ENCODE measurements around the gene OXT. TPM values are rescaled to one million over a fixed set of nuclear protein-coding genes. Genes with fewer than 3 reads are reported as not detected.
"Not testable (repeated sequence)": the region's sequence is repeated elsewhere in the genome, so short reads cannot be mapped to it uniquely, and the experiment has no call there.

The OXT gene
- total RNA-seq, 1 experiment from 2014 or later: not detected

DNA sequence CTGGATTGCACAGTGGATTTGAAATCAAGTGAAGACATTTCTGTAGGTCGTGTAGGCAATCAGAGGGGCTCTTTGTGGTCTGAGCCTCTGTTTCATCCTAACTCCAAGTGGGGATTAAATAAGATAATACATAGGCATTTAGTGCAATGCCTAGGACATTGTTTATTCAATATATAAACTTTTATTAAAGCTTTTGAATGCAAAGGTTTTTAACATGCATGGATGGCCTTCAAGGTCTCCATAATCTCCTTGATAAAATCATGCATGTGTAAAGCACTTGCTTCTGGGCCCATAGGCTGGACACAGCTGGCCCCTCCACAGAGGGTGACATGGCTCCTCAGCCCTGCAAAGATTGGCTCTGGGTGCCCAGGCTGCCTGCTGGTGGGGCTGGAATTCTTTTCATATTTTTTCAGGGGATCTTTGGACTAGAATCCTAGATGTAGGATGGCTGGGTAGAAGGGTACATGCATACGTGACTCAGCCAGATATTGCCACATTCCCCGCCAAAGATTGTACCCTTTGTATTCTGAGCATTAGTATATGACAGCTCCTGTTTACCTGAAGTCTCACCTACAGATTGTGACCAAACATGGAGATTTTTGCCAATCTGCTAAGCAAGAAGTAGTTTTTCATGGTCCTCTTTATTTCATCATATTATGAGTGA lies 32.1 kb downstream of the OXT start:
- in situ Hi-C loops (cut with HindIII; ENCODE audit: low pct_unique_long_range_greater_than_20kb, low sequenced_read_pairs): no loop called here
- DNase-seq (ENCODE audit: low read depth): no peak

DNA sequence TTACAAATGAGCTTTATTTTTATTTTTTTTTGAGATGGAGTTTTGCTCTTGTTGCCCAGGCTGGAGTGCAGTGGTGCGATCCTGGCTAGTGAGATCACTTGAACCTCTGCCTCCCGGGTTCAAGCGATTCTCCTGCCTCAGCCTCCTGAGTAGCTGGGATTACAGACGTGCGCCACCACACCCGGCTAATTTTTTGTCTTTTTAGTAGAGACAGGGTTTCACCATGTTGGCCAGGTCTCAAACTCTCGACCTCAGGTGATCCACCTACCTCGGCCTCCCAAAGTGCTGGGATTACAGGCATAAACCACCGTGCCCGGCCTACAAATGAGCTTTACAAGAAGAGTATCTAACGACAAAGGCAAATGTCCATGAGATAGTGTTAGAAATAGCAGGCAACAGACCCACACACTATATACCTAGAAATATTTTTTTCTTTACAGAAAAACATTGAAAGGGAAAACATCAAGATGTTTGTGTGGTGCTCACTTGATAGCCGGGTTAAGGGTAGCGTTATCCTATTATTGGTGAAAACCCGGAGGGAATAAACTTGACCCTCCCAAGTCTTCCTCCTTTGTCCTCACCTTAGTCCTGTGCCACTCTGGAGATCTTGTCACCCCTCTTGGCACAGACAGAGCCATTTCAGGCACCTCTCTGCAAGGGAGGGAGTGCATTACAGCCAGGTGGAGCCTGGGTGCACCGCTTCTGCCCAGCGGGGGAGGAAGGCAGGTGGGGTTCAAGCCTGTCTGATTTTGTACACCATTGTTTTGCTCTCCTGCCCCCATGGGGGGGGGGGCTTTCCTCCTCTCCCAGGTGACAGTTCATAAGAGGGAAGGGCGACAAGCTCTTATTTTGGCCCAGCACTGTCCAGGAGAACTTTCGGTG lies 34.1 kb downstream of the OXT start:
- DNase-seq (ENCODE audit: low read depth): no peak
- in situ Hi-C loops (cut with HindIII; ENCODE audit: low pct_unique_long_range_greater_than_20kb, low sequenced_read_pairs): no loop called here

DNA sequence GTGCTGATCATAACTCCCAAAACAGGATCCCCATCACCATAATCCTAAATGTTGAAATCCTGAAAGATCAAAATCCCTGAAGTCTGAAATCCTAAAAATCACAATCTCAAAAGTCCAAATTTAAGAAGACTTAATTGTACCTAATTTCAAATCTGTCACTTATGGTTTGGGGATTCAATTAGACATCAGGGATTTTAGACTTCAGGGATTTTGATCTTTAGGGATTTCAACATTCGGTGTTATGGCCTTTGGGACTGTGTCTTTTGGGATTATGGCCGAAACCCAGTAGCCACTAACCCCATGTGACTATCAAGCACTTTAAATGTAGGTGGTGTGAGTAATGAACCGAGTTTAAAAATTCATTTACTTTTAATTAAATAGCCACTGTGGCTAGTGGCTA lies 34.8 kb downstream of the OXT start:
- in situ Hi-C loops (cut with HindIII; ENCODE audit: low pct_unique_long_range_greater_than_20kb, low sequenced_read_pairs): no loop called here
- DNase-seq (ENCODE audit: low read depth): no peak

DNA sequence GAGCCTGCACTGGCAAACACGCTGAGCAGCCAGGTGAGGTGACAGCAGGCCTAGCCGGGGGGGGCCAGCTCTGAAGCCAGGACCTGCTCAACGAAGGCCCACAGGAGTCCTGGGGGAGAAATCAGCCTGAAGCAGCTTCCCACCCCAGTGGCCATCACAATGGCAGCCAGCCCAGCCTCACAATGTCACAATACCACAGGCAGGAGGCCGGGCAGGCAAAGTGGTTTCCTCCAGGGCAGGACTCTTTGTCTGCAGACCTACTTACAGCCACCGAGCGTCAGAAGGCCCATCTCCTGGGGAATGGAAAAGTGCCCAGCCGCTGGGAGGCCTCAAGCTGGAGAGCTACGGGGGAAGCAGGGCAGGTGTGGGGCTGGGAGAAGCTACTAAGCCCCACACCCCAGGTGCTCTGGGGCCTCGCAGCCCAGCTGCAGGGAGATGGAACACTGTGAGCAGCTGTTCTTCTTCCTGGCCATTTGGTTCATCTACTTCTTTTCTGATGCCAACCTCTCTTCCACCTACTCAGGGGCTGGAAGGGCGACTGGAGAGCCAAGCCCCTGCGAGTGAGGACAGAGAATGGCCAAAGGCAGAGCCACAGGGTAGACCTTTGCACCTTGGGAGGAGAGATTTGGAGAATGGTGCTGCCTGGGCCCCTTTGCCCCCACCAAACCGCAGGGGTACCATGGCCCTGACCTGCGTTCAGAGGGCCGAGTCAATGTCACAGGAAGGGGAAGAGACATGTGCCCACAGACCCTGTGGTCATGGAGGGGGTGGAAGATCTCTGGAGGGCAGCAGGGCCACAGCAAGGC lies 35.4 kb downstream of the OXT start:
- no peak for DNase-seq (ENCODE audit: low read depth)
- in situ Hi-C loops (cut with HindIII; ENCODE audit: low pct_unique_long_range_greater_than_20kb, low sequenced_read_pairs): no loop called here

DNA sequence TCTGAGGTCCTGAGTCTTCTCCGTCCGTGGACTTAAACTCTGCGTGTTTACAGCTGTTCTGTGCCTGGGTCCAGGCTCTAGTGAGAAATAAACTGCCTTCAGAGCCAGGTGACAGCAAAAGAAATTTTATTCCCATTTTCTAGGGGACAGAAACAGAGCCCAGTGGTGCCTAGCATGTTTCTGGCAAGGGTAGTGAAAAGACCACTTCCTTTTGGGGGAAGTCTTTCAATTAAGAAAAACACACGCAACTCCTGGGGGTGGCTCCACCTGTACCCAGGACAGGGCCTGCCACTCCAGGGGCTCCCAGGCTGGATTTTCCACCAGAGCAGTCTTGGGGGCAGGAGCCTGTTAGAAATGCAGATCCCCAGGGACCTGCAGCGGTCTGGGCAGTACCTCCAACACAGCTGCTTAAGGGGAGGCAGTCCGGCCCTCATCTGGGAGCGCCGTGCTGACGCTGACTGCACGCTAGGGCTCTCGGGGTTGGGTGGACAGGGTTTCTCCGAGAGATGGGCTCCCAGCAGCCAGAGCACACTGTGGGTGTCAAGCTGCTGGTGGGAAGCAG lies 36.1 kb downstream of the OXT start:
- DNase-seq (ENCODE audit: low read depth): no peak
- in situ Hi-C loops (cut with HindIII; ENCODE audit: low pct_unique_long_range_greater_than_20kb, low sequenced_read_pairs): no loop called here

DNA sequence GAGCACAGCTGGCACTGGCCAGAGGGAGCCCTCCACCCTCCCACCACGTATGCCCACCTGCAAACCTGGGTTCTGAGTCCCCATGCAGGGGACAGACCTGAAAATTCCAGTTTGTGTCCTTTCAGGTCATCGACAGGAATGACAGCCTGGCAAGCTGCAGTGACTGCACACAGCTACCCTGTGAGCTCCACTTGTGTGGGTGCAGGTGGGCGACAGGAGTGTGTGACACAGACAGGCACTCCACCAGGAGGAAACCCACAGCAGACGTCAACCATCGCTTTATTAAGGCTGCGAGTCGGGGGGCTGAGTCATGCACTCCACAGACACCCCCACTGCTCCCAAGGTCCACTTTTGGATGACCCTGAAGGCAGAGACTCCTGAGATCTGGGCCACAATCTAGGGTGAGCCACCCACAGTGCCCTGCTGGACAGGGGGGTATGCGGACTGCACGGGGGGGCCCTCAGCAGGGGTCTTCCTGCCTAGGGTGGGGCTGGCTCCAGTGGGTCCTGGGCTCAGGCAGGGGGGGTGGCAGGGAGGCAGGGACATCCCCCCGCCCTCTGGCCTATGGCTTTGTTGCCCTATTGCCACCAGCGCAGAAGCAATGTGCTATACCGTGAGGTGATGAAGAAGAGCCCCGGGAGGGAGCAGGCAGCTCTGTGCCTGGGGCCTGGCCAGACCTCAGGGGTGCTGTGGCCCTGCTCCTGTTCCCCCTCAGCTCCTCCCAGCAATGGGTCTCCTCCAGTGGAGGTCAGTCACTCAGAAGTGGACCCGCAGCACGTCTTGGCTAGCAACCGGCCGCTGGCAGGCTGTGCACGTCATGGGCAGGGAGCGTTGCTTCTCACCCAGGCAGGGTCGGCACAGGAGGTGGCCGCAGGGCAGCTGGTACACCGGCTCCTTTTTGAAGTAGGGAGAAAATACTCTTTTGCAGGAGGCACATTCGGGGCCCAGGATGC lies 38.2 kb downstream of the OXT start:
- in situ Hi-C loops (cut with HindIII; ENCODE audit: low pct_unique_long_range_greater_than_20kb, low sequenced_read_pairs): no loop called here
- DNase-seq (ENCODE audit: low read depth): no peak

DNA sequence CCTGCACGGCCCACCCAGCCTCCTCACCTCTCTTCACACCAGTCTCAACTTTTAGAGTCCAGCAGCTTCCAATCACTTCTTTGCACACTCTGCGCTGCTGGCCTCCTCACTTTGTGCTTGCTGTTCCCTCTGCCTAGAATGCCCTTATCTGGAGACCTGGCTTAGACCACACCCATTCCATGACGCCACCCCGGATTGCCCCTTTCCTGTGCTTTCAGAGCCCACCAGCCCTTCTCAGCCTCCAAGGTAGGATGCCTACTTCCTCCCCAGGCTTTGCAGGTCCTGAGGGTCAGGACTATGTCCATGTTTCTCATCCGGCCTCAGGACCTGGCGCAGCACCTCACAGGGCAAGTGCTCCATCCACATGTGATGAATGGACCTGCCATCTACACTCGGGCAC lies 40.1 kb downstream of the OXT start:
- no peak for DNase-seq (ENCODE audit: low read depth)
- in situ Hi-C loops (cut with HindIII; ENCODE audit: low pct_unique_long_range_greater_than_20kb, low sequenced_read_pairs): no loop called here

DNA sequence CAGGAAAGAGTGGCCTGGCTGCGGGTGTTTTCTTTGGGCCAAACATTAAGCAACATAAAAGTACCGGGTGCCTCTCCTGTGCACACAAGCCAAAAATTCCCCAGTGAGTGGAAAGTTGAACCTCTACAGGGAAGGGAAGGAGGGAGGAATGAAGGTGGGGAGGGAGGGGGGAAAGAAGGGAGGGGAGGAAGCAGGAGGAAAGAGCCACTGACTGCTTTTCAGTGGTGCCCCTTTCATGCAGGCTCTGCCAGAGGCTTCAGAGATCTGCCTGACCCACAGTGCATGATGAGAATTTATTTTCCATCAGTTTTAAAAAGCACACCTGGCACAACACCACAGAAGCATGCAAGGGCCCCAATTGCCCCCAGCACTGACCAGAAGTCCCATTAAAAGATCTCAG lies 40.6 kb downstream of the OXT start:
- no peak for DNase-seq (ENCODE audit: low read depth)
- in situ Hi-C loops (cut with HindIII; ENCODE audit: low pct_unique_long_range_greater_than_20kb, low sequenced_read_pairs): no loop called here

DNA sequence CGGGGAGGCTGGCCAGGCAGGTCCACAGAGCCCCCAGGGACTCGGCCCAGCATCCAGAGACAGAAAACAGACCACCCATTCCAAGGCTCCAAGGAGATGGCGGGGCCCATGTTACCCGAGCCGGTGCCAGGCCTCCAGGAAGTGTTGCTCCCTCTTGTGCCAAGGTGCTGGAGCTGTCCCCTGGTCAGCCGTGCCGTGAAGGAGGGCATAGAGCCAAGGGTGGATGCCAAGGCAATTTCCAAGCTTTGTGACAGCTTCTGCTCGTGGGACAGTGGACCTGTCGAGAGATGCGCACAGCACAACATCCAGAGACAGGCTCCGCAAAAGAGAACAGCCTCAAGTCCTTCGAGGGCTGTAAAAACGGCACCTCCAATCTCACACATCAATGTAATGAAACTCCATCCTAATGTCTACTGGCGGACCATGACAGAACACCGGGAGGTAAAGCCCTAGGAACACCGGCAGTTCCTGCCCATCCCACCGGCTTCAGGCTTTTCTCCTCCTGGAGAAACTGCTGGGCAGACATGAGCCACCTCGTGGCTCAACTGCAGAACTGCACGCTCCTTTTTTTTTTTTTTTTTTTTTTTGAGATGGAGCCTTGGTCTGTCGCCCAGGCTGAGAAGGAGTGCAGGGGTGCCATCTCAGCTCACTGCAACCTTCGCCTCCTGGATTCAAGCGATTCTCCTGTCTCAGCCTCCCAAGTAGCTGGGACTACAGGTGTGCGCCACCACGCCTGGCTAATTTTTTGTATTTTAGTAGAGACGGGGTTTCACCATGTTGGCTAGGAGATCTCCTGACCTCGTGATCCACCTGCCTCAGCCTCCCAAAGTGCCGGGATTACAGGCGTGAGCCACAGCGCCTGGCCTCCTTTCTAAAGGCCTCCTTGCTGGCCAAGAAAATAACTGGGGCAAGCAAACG lies 44.0 kb downstream of the OXT start:
- in situ Hi-C loops (cut with HindIII; ENCODE audit: low pct_unique_long_range_greater_than_20kb, low sequenced_read_pairs): no loop called here

DNA sequence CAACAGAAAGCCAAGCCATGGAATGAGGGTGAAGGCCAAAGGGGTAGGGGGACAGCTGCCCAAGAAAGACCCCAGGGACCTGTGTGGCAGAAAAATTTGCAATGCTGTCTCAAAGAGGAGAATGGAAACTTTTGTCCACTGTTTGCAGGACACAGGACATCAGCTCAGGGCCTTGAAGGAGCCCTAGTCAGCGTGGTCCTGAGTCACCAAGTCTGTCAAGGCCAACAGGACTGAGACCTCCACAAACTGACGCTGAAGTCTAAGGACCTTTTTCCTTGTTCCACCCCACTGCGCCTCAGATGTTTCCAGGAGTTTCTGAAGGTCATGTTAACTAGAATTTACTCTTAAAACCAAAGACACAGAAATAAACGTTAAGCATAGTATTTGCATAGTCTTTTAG lies 44.9 kb downstream of the OXT start:
- in situ Hi-C loops (cut with HindIII; ENCODE audit: low pct_unique_long_range_greater_than_20kb, low sequenced_read_pairs): no loop called here
- DNase-seq (ENCODE audit: low read depth): no peak

More for the DNA sequence above, 44.0 kb downstream of the OXT start:
- DNase-seq (ENCODE audit: low read depth): peak; percentile 73

DNA sequence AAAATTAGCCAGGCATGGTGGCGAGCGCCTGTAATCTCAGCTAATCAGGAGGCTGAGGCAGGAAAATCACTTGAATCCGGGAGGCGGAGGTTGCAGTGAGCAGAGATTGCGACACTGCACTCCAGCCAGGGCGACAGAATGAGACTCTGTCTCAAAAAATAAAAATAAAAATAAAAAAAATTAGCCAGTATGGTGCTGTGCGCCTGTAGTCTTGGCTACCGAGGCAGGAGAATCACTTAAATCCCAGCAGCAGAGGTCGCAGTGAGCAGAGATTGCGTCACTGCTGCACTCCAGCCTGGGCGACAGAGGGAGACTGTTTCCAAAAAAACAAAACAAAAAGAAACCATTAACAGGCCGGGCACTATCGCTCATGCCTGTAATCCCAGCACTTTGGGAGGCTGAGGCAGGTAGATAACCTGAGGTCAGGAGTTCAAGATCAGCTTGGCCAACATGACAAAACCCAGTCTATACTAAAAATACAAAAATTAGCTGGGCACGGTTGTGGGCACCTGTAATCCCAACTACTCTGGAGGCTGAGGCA lies 46.5 kb downstream of the OXT start:
- in situ Hi-C loops (cut with HindIII; ENCODE audit: low pct_unique_long_range_greater_than_20kb, low sequenced_read_pairs): not testable (repeated sequence)
- DNase-seq (ENCODE audit: low read depth): peak; percentile 86

DNA sequence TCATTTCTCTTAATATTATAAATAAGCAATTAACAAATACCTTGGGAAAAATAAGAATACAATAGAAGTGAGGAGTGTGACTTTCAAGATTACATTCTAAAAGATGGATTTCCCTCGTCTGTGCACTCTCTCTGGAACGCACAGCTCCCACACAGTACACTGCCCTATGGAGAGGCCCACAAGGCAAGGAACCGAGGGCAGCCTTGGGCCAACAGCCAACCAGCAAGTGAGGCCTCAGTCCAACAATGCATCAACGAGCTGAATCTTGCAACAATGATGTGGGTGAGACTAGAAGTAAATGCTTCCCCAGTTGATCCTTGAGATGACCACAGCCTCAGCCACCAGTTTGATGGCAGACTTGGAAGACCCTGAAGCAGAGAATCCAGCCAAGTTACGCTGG lies 47.6 kb downstream of the OXT start:
- DNase-seq (ENCODE audit: low read depth): no peak
- in situ Hi-C loops (cut with HindIII; ENCODE audit: low pct_unique_long_range_greater_than_20kb, low sequenced_read_pairs): no loop called here

DNA sequence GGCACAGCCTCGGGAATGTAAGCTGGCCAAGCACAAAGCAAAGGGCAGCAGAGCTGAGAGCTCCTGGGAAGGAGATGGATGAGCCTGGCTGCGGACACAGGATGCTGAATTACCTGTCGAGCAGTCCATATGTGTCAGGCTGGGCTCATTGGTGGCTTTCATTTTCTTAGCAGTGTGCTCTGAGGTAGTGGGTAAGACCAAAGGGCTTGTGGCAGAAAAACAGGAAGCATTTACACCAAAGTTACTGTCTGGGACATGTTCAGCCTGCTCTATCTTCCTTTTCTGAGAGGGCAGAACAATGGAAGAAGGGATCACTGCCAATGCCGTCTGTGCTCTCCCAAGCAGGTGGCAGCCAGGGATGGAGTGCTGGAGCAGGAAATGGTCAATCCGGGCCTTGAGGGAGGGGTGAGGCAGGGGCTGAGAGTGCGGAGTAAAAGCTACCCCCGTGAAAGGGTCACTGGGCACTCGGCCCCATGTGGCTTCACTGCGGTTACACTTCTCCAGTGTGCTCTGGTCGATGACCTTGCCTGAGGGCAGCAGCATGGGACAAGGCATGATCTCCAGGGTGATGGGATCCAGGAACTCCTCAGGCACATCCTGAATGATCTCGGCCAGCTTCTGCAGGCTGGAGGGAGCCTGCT lies 50.0 kb downstream of the OXT start:
- in situ Hi-C loops (cut with HindIII; ENCODE audit: low pct_unique_long_range_greater_than_20kb, low sequenced_read_pairs): no loop called here
- DNase-seq (ENCODE audit: low read depth): no peak

Data from Caki2 (cell line).